IMR-90 (cell line): ENCODE data around the gene SEMA3C. TPM values are rescaled to one million over a fixed set of nuclear protein-coding genes. Genes with fewer than 3 reads are reported as not detected.

Experiments
- ATAC-seq: fragments of 200-7000 bp; cut with Tn5 transposase; 2 replicates; pipeline ENCODE4 v1.9.1; 2020; ENCODE audit warnings: low read depth, mild to moderate bottlenecking, moderate library complexity
- BruUV-seq: library from RNA; stranded (reverse); fragments of 400-500 nt; replicated peaks from 2 replicates; lab custom pipeline; 2021; lab: Mats Ljungman, UMichigan
- CTCF ChIA-PET: fragments of 300-600 bp; formaldehyde crosslinking; extraction: SDS; loops from one replicate; lab custom pipeline; 2021; ENCODE audit warnings: antibody characterized with exemption; lab: Yijun Ruan, JAX
- POLR2A ChIA-PET: fragments of 300-600 bp; sonication (Branson Sonifier 250); formaldehyde crosslinking; loops from one replicate; lab custom pipeline; 2022; ENCODE audit warnings: antibody characterized with exemption; ENCODE audit not compliant: unreplicated experiment; lab: Charles Lee
- DNase-seq: peaks from one replicate; pipeline ENCODE4 v3.0.0; 2013
- H2AFZ ChIP-seq: replicated peaks from 2 replicates; pipeline ENCODE3; 2013; ENCODE audit warnings: low read length, mild to moderate bottlenecking; ENCODE audit not compliant: poor library complexity
- H2AK5ac ChIP-seq: 2 replicates; pipeline ENCODE4 v1.6.1; 2013; ENCODE audit warnings: low read depth, low read length, inconsistent platforms
- H2AK9ac ChIP-seq: replicated peaks from 2 replicates; pipeline ENCODE3; 2013; ENCODE audit warnings: mild to moderate bottlenecking, low read depth, low read length, moderate library complexity; ENCODE audit not compliant: poor library complexity
- H2BK120ac ChIP-seq: 2 replicates; pipeline ENCODE4 v1.6.1; 2013; ENCODE audit warnings: low read depth, low read length, inconsistent platforms
- H2BK15ac ChIP-seq: 3 replicates; pipeline ENCODE4 v1.6.1; 2013; ENCODE audit warnings: low read depth, low read length, inconsistent platforms
- H2BK20ac ChIP-seq: 2 replicates; pipeline ENCODE4 v1.6.1; 2013; ENCODE audit warnings: low read depth, mild to moderate bottlenecking, inconsistent platforms, low read length, moderate library complexity
- H2BK5ac ChIP-seq: 2 replicates; pipeline ENCODE4 v1.6.1; 2013; ENCODE audit warnings: mild to moderate bottlenecking, low read depth, low read length, inconsistent platforms; ENCODE audit not compliant: poor library complexity, severe bottlenecking
- H3K14ac ChIP-seq: replicated peaks from 2 replicates; pipeline ENCODE4 v1.6.1; 2013; ENCODE audit warnings: low read depth, low read length, inconsistent platforms
- H3K18ac ChIP-seq: 2 replicates; pipeline ENCODE4 v1.6.1; 2013; ENCODE audit warnings: low read depth, low read length, control low read depth
- H3K23ac ChIP-seq: 2 replicates; pipeline ENCODE4 v1.6.1; 2013; ENCODE audit warnings: low read depth, low read length, inconsistent platforms
- H3K27ac ChIP-seq: 2 replicates; pipeline ENCODE4 v1.5.1; 2013; ENCODE audit warnings: mild to moderate bottlenecking, control low read depth, low read length; ENCODE audit not compliant: insufficient read depth
- H3K27me3 ChIP-seq: 2 replicates; pipeline ENCODE4 v1.6.1; 2013; ENCODE audit warnings: low read length; ENCODE audit not compliant: control insufficient read depth, insufficient read depth
- H3K36me3 ChIP-seq: 2 replicates; pipeline ENCODE4 v1.6.1; 2013; ENCODE audit warnings: low read length, mixed read lengths; ENCODE audit not compliant: control insufficient read depth, insufficient read depth
- H3K4ac ChIP-seq: 2 replicates; pipeline ENCODE4 v1.6.1; 2013; ENCODE audit warnings: low read depth, low read length, inconsistent platforms
- H3K4me1 ChIP-seq: 2 replicates; pipeline ENCODE4 v1.6.1; 2013; ENCODE audit warnings: low read length, mixed read lengths; ENCODE audit not compliant: control insufficient read depth, insufficient read depth
- H3K4me2 ChIP-seq: 2 replicates; pipeline ENCODE4 v1.6.1; 2013; ENCODE audit warnings: low read depth, mild to moderate bottlenecking, control low read depth, low read length, moderate library complexity
- H3K4me3 ChIP-seq: 2 replicates; pipeline ENCODE4 v1.5.1; 2013; ENCODE audit warnings: low read depth, mild to moderate bottlenecking, control low read depth, low read length, moderate library complexity; ENCODE audit not compliant: insufficient read depth
- H3K56ac ChIP-seq: 2 replicates; pipeline ENCODE4 v1.6.1; 2013; ENCODE audit warnings: low read length, inconsistent platforms; ENCODE audit not compliant: insufficient read depth; ENCODE audit errors: extremely low read depth
- H3K79me1 ChIP-seq, 2 experiments: 2 replicates each; pipeline ENCODE4 v1.6.1; 2013; ENCODE audit warnings: low read length in 2 of 2, inconsistent platforms in 1 of 2, low read depth in 1 of 2
- H3K9ac ChIP-seq: 2 replicates; pipeline ENCODE4 v1.6.1; 2013; ENCODE audit warnings: low read depth, low read length, control low read depth
- H3K9me1 ChIP-seq: 2 replicates; pipeline ENCODE4 v1.6.1; 2013; ENCODE audit warnings: low read length, inconsistent platforms; ENCODE audit not compliant: insufficient read depth
- H3K9me3 ChIP-seq: 2 replicates; pipeline ENCODE4 v1.6.1; 2013; ENCODE audit warnings: low read length; ENCODE audit not compliant: control insufficient read depth, insufficient read depth
- H4K20me1 ChIP-seq: 2 replicates; pipeline ENCODE4 v1.6.1; 2013; ENCODE audit warnings: low read length, inconsistent platforms; ENCODE audit not compliant: insufficient read depth
- H4K5ac ChIP-seq: 2 replicates; pipeline ENCODE4 v1.6.1; 2013; ENCODE audit warnings: mild to moderate bottlenecking, low read depth, low read length, control low read depth
- H4K8ac ChIP-seq, 2 experiments: 2 replicates each; pipeline ENCODE4 v1.6.1; 2013; ENCODE audit warnings: low read depth in 2 of 2, low read length in 2 of 2, control low read depth in 1 of 2, inconsistent platforms in 1 of 2
- H4K91ac ChIP-seq: 2 replicates; pipeline ENCODE4 v1.6.1; 2013; ENCODE audit warnings: low read depth, low read length, inconsistent platforms; ENCODE audit not compliant: insufficient read depth
- BHLHE40 ChIP-seq: fragments of 150-350 bp; IDR thresholded peaks from 2 replicates; pipeline ENCODE4 v1.6.1; 2016; ENCODE audit warnings: mild to moderate bottlenecking, low read depth, low read length
- MXI1 ChIP-seq: IDR thresholded peaks from 2 replicates; pipeline ENCODE4 v1.6.1; 2012; ENCODE audit warnings: low read depth, mild to moderate bottlenecking, low read length, moderate library complexity, borderline replicate concordance
- RAD21 ChIP-seq: IDR thresholded peaks from 2 replicates; pipeline ENCODE4 v1.6.1; 2012; ENCODE audit warnings: low read length, improper control_type of control experiment
- RFX5 ChIP-seq: IDR thresholded peaks from 2 replicates; pipeline ENCODE4 v1.8.0; 2012; ENCODE audit warnings: low read depth, mild to moderate bottlenecking, low read length, moderate library complexity
- dilution Hi-C: fragments of 300-500 bp; cut with HindIII; formaldehyde crosslinking; loops from one replicate; pipeline ENCODE4 v1.14.3; 2018; ENCODE audit warnings: low sequenced_read_pairs; ENCODE audit not compliant: unreplicated experiment
- in situ Hi-C: fragments of 300-500 bp; cut with MboI; formaldehyde crosslinking; loops from 3 replicates; pipeline ENCODE4 v1.14.3; 2019; ENCODE audit warnings: low sequenced_read_pairs, inconsistent platforms, mixed read lengths
- intact Hi-C: fragments of 100-400 bp; cut with micrococcal nuclease; formaldehyde crosslinking; loops from 2 replicates; pipeline ENCODE4 v1.10.0; 2022
- polyA plus RNA-seq, 3 experiments: library from polyadenylated mRNA; depleted of rRNA; stranded (reverse); fragments of >200 nt; gene quantifications; 2 replicates each; pipeline ENCODE4 v1.2.3, GENCODE V29; 2012; ENCODE audit warnings: low replicate concordance in 1 of 3
- total RNA-seq: library from RNA; depleted of rRNA; stranded (reverse); fragments of >200 nt; gene quantifications from 2 replicates; pipeline ENCODE4 v1.2.3, GENCODE V29; 2012
- TF ChIP-seq, protein P1 (sequence below): fragments of 150-350 bp; IDR thresholded peaks from 2 replicates; pipeline ENCODE4 v1.6.1; 2016; ENCODE audit warnings: low read depth, mild to moderate bottlenecking, low read length, moderate library complexity, borderline replicate concordance

The SEMA3C gene
- total and polyA plus RNA-seq, 2 of the 4 experiments (the other 2 are of a cell fraction) = 21.2 to 97.1 TPM

DNA sequence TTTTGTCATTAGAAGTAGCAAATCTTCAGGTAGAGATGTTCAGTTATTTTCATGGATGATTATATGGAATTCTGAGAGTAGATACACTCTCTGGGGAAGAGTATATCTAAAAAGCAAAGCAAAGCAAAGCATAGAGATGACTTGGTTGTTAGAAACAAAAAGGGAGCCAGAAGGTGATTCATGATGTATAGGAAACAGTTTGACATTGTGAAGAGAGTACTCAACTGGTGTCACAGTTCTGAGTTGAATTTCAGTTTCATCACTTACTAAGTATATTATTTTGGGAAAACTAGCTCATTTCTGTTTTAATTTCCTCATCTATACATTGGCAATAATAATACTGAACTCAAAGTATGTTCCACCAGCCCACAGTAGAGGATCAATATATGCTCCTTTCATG is 86.8 kb downstream of the SEMA3C start:
- Histone ChIP-seq H3K18ac (peak overlapping the region; percentile 43; the same call in 1 of the 2 replicates), H2AFZ (no peak overlapping the region), H3K9ac (no peak overlapping the region), H2BK5ac (no peak overlapping the region), H4K91ac (no peak overlapping the region), H2AK9ac (no peak overlapping the region), H2BK120ac (no peak overlapping the region), H3K56ac (no peak overlapping the region), H3K9me1 (peaks cover 2% of the 10 kb centered on the region; the same call in 1 of the 2 replicates), H3K4me1 (peaks cover 5% of the 10 kb centered on the region; the same call in 1 of the 2 replicates), H4K20me1 (no peaks in the 10 kb centered on the region), H4K8ac (no peak overlapping the region), H3K27me3 (no peaks in the 10 kb centered on the region), H2BK20ac (no peak overlapping the region), H3K23ac (no peak overlapping the region), H3K14ac (no peak overlapping the region), H3K9me3 (no peaks in the 10 kb centered on the region), H3K4me3 (no peak overlapping the region), H4K5ac (no peak overlapping the region), H3K27ac (no peak overlapping the region), H2BK15ac (no peak overlapping the region), H3K79me1 (peaks cover 8 to 10% of the 10 kb centered on the region in 2 experiments; a peak in 3 of 4 replicates), H3K36me3 (no peaks in the 10 kb centered on the region), H3K4me2 (no peak overlapping the region), H2AK5ac (no peak overlapping the region), H3K4ac (no peak overlapping the region)
- DNase-seq (peak; percentile 57), ATAC-seq (no peak)
- intact Hi-C loops (loop anchor here (5.0 kb wide), 1 partner anchor 60 kb away; no protein-coding TSS in a partner anchor), in situ Hi-C loops (no loop called here), dilution Hi-C loops (no loop called here)
- ChIA-PET CTCF (no interaction called here), POLR2A (no interaction called here)
- TF ChIP-seq, protein P1, sequence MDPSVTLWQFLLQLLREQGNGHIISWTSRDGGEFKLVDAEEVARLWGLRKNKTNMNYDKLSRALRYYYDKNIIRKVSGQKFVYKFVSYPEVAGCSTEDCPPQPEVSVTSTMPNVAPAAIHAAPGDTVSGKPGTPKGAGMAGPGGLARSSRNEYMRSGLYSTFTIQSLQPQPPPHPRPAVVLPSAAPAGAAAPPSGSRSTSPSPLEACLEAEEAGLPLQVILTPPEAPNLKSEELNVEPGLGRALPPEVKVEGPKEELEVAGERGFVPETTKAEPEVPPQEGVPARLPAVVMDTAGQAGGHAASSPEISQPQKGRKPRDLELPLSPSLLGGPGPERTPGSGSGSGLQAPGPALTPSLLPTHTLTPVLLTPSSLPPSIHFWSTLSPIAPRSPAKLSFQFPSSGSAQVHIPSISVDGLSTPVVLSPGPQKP = no peak
- TF ChIP-seq RAD21 (no peak), BHLHE40 (no peak), RFX5 (no peak), MXI1 (no peak)
- no TSS peak for BruUV-seq
